GM15510 (cell line): ENCODE data around the gene GLIPR1L1.

Source experiments
- POLR2A ChIP-seq: IDR thresholded peaks from 3 replicates; pipeline ENCODE4 v1.6.1; 2011; ENCODE audit warnings: borderline replicate concordance; ENCODE audit not compliant: insufficient read length; ENCODE audit errors: extremely low read depth

The GLIPR1L1 gene

DNA sequence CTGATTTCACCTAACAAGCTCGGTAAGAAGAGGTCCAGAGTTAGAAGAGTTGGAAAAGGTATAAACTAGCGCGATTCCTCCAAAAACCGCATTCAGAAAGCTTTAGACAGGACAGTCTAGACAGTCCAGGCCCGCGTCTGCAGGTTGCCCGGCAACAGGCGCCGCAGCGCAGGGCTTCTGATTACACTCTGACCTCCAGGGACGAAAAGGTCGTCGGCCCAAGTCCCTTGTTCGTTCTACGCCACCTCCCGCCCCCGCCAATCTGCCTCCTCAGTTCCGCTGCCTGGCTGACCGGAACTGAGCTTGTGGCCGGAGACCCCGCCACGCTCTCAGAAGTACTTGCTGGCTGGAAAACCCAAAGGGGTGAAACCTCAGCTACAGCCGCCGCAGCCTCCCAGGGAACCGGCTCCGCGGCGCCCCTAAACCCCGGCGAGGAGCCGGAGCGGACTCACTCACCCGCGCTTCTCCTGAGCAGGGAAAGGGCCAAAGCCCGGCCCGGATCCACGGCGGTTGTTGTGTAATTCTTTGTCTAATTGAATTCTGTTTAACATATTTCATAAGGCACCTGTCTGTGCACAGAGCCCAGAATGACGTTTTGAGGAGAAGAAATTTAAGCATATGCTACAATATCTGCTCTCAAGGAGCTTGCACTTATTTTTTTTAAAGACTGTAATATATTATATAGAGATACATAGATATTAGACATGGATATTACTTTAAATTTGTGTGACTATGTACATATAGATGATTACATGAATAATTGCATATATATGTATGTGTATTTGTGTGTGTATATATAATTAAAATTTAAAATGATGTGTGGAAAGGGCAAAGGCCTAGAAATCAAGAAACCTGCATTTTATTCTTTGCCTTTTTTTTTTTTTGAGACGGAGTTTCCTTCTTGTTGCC lies 4.3 kb upstream of the GLIPR1L1 start, which contains the start of gene CAPS2:
CAPS2 (minus strand) TSS at position 407 of the 909 bp plus-strand sequence. CDS start 3,826 bp downstream, outside the sequence.
- TF ChIP-seq POLR2A, result peak; percentile 15

DNA sequence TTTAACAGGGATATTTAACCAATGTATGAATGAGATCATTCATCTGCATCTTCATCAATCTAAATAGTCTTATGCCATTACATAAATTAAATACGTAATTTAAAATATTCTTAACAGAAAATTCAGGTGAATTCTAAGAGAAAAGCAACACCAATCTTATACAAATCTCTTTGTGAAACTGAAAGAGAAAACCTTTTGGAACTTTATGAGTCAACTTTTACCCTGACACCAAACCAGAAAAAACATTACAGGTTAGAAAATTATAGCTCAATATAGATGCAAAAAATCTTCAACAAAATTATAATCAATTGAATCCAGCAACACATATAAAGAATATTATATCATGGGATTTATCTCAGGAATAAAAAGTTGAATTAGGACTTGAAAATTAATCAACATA lies 3.4 kb downstream of the GLIPR1L1 start:
- TF ChIP-seq POLR2A, result no peak

DNA sequence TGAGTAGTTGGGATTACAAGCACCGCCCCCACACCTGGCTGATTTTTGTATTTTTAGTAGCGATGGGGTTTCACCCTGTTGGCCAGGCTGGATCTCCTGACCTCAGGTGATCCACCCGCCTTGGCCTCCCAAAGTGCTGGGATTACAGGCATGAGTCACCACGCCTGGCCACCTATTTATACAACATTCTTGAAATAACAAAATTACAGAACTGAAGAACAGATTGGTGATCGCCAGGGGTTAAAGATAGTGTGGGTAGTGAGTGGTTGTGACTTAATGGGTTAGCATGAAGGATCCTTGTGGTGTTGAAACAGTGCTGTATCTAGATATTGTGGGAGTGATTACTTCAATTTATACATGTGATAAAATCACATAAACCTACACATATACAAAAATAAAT lies 7.4 kb downstream of the GLIPR1L1 start:
- TF ChIP-seq POLR2A, result no peak

DNA sequence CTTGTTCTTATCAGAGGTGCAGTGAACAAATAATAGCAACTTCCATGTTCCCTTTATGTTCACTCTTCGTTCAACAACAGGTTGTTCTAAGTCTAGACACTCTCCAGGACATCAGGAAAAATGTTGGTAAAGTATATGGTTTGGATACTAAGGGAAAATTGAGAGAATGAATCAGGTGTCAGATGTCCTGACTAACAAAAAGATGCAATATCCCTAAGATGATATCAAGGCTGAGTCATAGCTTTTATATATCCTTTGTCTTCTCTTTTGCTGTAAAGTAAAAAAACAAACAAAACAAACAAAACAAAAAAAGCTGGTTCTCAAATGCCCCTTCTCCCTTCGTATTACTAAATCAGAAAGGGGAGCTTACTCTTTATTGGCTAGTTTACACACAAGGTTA lies 11.1 kb downstream of the GLIPR1L1 start:
- TF ChIP-seq POLR2A, result no peak

DNA sequence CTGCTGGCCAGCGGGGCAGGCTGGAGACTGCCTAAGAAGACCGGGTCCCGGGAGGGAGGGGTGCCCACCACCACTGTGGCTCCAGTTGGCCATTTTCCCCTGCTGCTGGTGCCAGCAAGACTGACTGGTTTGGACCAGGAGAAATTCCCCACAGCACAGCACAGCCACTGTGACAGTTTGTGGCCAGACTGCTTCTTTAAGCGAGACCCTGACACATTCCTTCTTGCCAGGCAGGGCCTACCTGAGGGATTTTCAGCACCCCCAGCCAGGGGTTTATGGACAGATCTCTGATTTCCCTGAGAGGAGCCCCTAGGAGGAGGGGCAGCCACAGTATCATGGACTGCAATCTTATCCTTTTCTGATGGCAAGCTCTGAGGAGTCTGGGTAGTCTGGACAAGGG lies 15.5 kb downstream of the GLIPR1L1 start:
- TF ChIP-seq POLR2A, result no peak

DNA sequence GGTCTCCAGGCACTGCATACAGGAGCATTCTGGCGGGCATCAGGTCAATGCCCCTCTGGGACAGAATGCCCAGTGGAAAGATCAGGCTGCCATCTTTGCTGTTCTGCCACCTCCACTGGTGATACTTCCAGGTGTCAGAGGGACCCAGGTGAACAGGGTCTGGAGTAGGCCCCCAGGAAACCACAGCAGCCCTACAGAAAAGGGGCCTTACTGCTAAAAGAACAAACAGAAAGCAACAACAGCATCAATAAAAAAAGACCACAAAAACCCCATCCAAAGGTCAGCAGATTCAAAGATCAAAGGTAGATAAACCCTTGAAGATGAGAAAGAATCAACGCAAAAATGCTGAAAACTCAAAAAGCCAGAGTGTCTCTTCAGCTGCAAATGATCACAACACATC lies 15.9 kb downstream of the GLIPR1L1 start:
- TF ChIP-seq POLR2A, result no peak

DNA sequence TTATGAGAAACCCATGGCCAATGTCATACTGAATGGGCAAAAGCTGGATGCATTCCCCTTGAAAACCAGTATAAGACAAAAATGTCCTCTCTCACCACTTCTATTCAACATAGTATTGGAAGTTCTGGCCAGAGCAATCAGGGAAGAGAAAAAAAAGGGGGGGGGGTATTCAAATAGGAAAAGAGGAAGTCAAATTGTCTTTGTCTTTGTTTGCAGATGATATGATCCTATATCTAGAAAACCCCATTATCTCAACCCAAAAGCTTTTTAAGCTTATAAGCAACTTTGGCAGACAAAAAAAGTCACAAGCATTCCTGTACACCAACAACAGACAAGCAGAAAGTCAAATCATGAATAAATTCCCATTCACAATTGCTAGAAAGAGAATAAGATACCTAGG lies 19.5 kb downstream of the GLIPR1L1 start:
- no peak for TF ChIP-seq POLR2A

DNA sequence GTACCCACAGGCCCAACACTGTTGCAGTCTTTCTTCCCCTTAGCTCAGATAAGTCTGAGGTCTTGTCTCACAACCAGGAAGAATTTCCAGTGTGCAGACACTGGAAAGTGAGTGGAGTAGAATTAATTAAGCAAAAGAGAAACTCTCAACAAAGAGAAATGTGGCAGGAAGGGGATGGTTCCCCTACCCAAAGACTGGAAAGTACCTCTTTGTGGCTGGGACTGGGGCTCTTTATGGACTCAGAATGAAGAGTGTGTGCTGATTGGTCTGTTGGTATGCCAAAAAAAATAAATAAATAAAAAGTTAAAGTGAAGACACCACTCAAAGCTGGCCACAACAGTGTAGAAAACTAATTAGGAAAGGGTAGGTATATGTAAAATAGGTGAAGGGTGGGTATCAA lies 26.4 kb downstream of the GLIPR1L1 start:
- TF ChIP-seq POLR2A, result no peak

DNA sequence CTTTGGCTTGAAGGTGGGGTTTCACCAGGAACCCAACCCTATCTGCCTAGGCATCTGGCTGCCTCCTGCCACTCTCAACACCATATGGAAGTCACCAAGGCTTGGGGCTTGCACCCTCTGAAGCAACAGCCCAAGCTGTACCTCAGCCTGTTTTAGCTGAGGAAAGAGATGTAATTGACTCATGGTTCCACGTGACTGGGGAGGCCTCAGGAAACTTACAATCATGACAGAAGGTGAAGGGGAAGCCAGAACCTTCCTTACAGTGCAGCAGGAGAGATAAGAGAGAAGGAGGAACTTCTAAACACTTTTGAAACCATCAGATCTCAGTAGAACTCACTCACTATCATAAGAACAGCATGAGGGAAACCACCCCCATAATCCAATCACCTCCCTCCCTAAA lies 26.9 kb downstream of the GLIPR1L1 start:
- TF ChIP-seq POLR2A, result no peak

DNA sequence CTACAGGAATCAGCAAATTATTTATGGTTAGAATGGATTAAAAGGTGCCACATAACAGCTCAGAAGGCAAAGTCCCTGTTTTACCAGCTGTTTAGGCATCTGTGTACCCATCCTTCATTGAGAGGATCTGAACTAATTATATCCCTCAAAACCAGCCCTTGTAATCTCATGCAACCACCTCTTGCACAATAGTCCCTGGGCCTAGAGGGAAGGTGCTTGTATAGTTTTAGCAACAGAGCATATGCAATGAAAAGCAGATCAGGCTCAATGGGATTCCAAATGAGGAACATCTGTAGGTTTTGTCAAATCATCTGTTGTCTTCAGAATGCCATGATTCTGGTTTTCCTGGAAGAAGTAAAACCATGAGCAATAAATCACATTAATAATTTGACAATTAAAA lies 30.4 kb downstream of the GLIPR1L1 start:
- TF ChIP-seq POLR2A, result no peak

DNA sequence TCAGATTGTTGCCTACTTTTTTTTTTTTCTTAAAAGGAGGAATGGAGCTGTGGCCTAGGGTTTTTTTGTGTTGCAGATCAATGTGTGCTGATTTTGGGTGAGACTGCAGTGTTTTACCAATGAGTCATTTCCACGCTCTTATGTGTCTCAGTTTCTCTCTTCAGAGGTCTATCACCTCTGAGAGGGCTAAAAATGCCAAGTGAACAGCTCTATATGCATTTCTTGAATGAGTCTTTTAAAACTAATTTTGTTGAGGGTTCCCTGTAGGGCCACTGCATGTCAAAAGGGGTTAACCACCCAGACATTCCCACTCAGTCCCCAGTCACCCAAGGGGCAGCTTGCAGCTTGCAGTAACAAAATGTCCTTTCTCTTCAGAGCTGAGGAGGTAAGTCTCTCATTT lies 32.2 kb downstream of the GLIPR1L1 start:
- TF ChIP-seq POLR2A, result no peak

DNA sequence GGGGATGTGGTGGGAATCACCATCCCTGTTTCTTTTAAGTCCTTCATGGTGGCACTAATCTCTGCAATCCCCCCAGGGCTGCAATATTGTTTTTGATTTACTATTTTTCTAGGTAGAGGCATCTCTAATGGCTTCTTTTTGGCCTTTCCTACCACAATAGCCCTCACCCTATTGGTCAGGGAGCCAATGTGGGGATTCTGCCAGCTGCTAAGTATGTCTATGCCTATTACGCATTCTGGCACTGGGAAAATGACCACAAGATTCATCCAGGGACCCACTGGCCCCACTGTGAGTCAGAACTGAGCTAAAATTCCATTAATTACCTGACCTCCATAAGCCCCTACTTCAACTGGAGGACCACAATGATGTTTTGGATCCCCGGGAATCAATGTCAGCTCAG lies 40.5 kb downstream of the GLIPR1L1 start:
- TF ChIP-seq POLR2A, result no peak

DNA sequence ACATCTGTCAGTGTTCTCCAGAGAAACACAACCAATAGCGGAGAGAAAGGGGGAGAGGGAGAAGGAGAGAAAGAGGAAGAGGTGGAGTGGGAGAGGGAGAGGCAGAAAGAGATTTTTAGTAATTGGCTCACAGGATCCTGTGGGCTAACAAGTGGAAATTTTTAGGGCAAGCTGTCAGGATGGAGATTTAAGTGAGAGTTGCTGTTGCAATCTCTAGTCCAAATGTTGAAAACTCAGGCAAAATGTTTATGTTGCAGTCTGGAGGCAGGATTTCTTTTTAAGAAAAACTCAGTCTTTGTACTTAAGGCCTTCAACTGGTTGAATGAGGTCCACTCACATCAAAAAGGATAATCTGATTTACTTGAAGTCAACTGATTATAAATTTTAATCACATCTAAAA lies 43.9 kb downstream of the GLIPR1L1 start:
- TF ChIP-seq POLR2A, result no peak

DNA sequence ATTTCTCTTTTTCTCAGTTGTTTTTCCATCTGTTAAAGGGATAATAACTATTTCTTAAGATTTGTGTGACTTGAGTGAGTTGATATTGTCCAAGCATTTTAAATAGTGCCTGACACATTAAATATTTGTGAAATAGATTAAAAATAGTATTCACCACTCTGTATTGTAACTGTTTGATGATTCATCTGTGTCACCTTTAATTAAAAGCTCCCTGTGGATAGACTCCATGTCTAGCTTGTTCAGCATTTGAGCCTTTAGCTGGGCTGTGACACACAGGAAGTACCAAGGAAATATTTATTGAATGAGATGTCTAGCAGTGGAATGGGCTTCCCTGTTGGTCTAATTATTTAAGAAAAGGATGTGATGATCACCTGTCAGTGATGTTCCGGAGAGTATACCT lies 54.6 kb downstream of the GLIPR1L1 start:
- no peak for TF ChIP-seq POLR2A

DNA sequence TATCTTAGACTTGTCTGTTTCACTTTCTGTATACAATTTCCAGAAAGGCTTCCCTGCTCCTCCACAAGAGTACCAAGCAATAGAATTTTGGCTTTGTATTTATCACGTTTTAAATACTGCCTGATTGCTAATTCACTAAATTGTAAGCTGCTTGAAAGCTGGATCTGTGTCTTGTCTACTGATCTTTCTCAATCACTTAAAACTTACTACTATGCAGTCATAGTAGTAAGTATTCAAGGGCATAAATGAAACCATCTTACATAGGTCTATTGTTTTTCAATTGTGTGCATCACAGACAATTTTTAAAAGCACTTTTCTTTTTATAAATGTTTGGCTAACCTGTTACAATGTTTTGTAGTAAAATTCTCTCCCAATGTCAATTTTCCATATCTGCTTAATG lies 55.2 kb downstream of the GLIPR1L1 start:
- TF ChIP-seq POLR2A, result no peak

DNA sequence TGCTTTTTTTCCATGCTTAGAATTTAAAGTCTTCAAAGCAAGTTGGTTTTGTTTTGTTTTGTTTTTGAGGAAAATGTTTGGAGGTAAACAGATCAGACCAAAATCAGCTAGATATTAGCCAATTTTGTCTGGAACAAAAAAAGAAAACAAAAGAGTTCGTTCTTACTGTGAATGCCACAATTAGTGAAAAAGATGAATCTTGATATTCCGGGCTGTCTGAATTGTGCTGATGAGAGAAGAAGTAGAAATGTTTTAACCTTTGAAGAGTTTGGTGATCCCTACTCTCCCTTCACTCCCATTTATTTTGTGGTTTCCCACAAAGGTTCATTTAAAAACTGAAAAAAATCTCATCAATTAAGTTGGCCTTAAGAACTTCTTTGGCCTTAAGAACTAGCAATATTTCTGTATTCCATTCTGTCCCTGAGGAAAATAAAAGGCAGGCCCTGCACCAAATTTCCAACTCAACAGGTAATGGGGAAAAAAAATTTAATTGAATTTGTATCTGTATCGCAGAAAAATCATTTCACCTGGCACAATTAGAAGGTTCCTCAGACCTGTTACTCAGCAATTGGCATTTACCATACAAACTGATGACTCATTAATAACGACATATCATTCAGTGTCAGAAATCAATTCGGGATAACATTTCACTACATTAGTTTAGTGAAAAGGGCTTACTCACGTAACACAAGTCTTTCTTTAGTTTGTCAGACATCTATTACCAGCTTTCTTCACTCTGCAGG lies 55.9 kb downstream of the GLIPR1L1 start:
- no peak for TF ChIP-seq POLR2A

DNA sequence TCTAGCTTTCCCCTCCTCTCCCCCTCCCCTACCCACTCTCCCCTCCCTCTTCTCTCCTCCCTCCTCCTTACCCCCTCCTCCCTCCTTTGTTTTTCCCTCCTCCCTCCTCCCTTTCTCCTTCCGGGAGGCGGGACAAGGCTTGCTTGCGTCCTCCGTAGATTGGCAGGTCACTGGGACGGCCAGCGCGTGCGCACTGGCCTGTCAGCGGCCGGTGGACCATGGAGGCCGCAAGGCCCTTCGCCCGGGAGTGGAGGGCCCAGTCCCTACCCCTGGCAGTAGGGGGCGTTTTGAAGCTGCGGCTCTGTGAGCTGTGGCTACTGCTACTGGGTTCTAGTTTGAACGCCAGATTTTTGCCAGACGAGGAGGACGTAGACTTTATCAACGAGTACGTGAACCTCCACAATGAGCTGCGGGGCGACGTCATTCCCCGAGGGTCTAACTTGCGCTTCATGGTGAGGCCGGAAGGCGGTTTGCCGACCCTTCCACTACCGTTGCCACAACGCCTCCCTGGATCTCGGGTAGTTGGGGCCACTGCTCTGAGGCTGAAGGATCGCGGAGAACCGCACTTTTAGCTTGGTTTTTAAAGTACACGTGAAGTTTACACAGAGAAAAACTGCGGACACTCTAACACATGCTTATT lies 56.5 kb downstream of the GLIPR1L1 start, which contains the start of gene GLIPR1L2:
GLIPR1L2 (plus strand) TSS at position 191 of the 640 bp plus-strand sequence; CDS start at position 219, 28 bp downstream.
- peak; percentile 34 for TF ChIP-seq POLR2A
